ENCODE results near the gene GPR15LG.

GPR15LG gene

GRCh38 chr10:84176351-84176750 lies 2.8 kb downstream of the GPR15LG start:
- ATAC-seq: no peak
- no peak for TF ChIP-seq OSR1 (CRISPR knock-in tag; IDR thresholded peaks at IDR 0.05)
- TF ChIP-seq PATZ1 (CRISPR knock-in tag; IDR thresholded peaks at IDR 0.05; ENCODE audit: borderline replicate concordance): no peak
- no peak for TF ChIP-seq TSHZ2 (CRISPR knock-in tag; IDR thresholded peaks at IDR 0.05)
- no peak for TF ChIP-seq TOX (CRISPR knock-in tag; IDR thresholded peaks at IDR 0.05; ENCODE audit: borderline replicate concordance)
- TF ChIP-seq ZFP30 (CRISPR knock-in tag; IDR thresholded peaks at IDR 0.05): no peak
- TF ChIP-seq CSDC2 (CRISPR knock-in tag; IDR thresholded peaks at IDR 0.05): no peak
- TF ChIP-seq CREB5 (CRISPR knock-in tag; IDR thresholded peaks at IDR 0.05; ENCODE audit: low read depth): no peak
- TF ChIP-seq ZFP3 (CRISPR knock-in tag; IDR thresholded peaks at IDR 0.05): no peak
- no peak for TF ChIP-seq ZC3H10 (CRISPR knock-in tag; IDR thresholded peaks at IDR 0.05)
- TF ChIP-seq ISL1 (CRISPR knock-in tag; IDR thresholded peaks at IDR 0.05): no peak
- TF ChIP-seq SNAI2 (CRISPR knock-in tag; IDR thresholded peaks at IDR 0.05): no peak
- TF ChIP-seq BACH2 (CRISPR knock-in tag; IDR thresholded peaks at IDR 0.05; ENCODE audit: borderline replicate concordance): no peak
- no peak for TF ChIP-seq RARB (CRISPR knock-in tag; IDR thresholded peaks at IDR 0.05)
- TF ChIP-seq GLIS3 (CRISPR knock-in tag; IDR thresholded peaks at IDR 0.05): no peak
- TF ChIP-seq POU6F1 (CRISPR knock-in tag; IDR thresholded peaks at IDR 0.05; ENCODE audit: borderline replicate concordance, low read depth): no peak
- TF ChIP-seq PPARA (CRISPR knock-in tag; IDR thresholded peaks at IDR 0.05; ENCODE audit: borderline replicate concordance): no peak

GRCh38 chr10:84176836-84177474 lies 3.4 kb downstream of the GPR15LG start:
- no peak for ATAC-seq
- TF ChIP-seq OSR1 (CRISPR knock-in tag; IDR thresholded peaks at IDR 0.05): no peak
- no peak for TF ChIP-seq ZFP30 (CRISPR knock-in tag; IDR thresholded peaks at IDR 0.05)
- TF ChIP-seq ZNF8 (CRISPR knock-in tag; IDR thresholded peaks at IDR 0.05): no peak
- TF ChIP-seq ZC3H10 (CRISPR knock-in tag; IDR thresholded peaks at IDR 0.05): no peak
- TF ChIP-seq ZFP3 (CRISPR knock-in tag; IDR thresholded peaks at IDR 0.05): no peak
- no peak for TF ChIP-seq CSRNP3 (CRISPR knock-in tag; IDR thresholded peaks at IDR 0.05)
- TF ChIP-seq TOX (CRISPR knock-in tag; IDR thresholded peaks at IDR 0.05; ENCODE audit: borderline replicate concordance): no peak
- no peak for TF ChIP-seq CREB5 (CRISPR knock-in tag; IDR thresholded peaks at IDR 0.05; ENCODE audit: low read depth)
- no peak for TF ChIP-seq ISL1 (CRISPR knock-in tag; IDR thresholded peaks at IDR 0.05)

Data from SK-N-SH treated with all-trans-retinoic acid at 6 μM for 48 hours (cell line).